ENCODE data around the gene S100A4.

DNA sequence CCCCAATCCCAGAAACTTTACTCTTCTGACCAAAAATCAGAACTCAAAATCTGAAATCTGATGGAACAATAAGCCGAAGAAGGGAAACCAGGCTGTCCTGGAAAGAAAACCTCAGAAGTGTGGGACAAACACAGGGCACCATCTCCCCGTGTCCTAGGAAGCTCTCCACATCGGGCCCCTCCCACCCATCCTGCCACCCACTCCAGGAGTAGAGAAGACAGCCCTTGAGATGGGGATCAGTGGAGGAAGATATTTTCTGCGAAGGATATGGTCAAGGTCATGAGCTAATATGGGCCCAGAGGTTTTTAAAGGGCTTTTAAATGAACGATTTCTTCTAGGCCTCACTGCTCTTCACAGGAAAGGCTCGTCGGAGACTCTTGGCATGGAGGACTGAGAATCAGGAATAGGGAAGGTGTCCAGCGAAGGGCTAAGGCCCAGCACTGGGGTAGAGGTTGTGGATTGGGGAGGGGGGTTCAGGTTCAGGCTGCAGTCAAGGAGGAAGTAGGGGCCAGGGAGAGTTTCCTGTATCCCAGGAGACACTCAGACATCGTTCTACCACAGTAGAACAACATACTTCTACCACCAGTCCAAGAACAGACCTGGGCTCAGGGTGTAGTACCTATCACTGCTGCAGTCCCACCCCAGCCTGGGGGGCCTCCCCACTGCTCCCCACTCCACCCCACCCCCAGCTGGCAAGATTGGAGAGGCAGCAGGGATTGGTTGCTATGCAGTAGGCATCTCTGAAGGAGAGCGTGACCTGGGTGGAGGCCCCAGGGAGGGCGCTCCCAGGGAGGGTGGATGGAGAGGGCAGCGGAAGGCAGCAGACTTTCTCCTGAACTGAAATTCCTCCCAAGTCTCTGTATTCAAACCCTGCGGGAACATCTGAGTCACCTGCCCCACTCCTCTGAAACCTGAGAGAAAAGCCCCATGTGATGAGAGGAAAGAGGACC lies 3.7 kb downstream of the S100A4 start:
- TF ChIP-seq EZH2 (IDR thresholded peaks at IDR 0.05; ENCODE audit: borderline replicate concordance, low read length) (no peak), CTCF (conservative IDR thresholded peaks at IDR 0.05 in 1 of 2, IDR thresholded peaks at IDR 0.05 in 1 of 2; ENCODE audit: extremely low read depth in 1 of 2, insufficient read depth in 1 of 2, low read depth in 1 of 2, low read length in 2 of 2) (no peak)
